Bronchial epithelial cell (primary cell): ENCODE data around the gene MAP1LC3B. TPM values are rescaled to one million over a fixed set of nuclear protein-coding genes. Genes with fewer than 3 reads are reported as not detected.

Source experiments
- DNase-seq: peaks from one replicate; pipeline ENCODE4 v3.0.0-alpha.2; 2010; ENCODE audit warnings: low read depth
- FAIRE-seq: peaks from 2 replicates; lab custom pipeline; 2011; peaks lifted over from hg19 to GRCh38; lab: Jason Lieb, UNC
- H3K27me3 ChIP-seq: 2 replicates; pipeline ENCODE4 v1.5.1; 2011; ENCODE audit warnings: low read length; ENCODE audit not compliant: control insufficient read depth, insufficient read depth
- H3K36me3 ChIP-seq: 2 replicates; pipeline ENCODE4 v1.5.1; 2011; ENCODE audit warnings: low read length; ENCODE audit not compliant: control insufficient read depth, insufficient read depth
- H3K4me3 ChIP-seq: 2 replicates; pipeline ENCODE4 v1.5.1; 2011; ENCODE audit warnings: mild to moderate bottlenecking, low read depth, low read length, control low read depth
- total RNA-seq: library from RNA; depleted of rRNA; stranded (reverse); fragments of >200 nt; gene quantifications from 2 replicates; pipeline ENCODE4 v1.2.1, GENCODE V29; 2014
- TF ChIP-seq, protein P1 (sequence below): IDR thresholded peaks from 2 replicates; pipeline ENCODE4 v1.5.1; 2011; ENCODE audit warnings: mild to moderate bottlenecking, moderate library complexity, low read length, control low read depth, inconsistent platforms; ENCODE audit not compliant: insufficient read depth, severe bottlenecking

MAP1LC3B gene
- total RNA-seq, 1 donor from 2014 or later, result 75.8 TPM

- H3K36me3 ChIP-seq, result peaks cover 36% of the 10 kb centered on the region
Measured at GRCh38 chr16:87344931-87345631, 47.1 kb upstream of the MAP1LC3B start.

DNA sequence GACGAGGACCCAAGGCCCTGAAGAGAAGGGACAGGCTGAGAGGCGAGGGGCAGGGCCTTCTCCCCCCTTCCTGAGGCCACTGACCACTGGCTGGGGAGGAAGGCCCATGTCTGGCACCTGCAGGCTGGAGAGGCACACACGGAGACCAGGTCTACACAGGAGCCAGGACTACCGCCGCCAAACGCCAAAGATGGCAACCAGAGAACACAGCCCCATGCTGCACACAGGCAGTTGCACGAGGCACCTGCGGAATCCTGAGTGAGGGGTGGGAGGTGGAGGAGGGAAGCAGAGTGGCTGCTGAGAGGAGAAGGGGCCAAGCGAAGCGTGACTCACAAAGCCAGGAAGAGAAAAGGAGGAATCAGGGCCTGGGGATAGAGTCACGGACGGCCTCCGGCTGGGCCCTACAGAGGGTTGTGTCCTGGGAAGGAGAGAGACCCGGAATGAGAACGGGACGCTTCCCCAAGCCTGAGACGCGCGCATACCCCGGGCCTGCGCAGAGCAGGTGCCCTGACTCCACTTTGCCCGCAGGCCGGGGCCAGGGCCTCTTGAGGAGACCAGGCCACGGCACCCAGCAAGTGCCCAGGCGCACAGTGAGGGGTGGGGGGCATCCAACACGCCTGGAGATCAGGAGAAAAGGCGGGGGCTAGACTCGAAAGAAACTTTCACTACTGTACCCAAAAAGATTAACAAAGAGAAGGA, 46.3 kb upstream of the MAP1LC3B start:
- FAIRE-seq, result no peak
- TF ChIP-seq, protein P1, sequence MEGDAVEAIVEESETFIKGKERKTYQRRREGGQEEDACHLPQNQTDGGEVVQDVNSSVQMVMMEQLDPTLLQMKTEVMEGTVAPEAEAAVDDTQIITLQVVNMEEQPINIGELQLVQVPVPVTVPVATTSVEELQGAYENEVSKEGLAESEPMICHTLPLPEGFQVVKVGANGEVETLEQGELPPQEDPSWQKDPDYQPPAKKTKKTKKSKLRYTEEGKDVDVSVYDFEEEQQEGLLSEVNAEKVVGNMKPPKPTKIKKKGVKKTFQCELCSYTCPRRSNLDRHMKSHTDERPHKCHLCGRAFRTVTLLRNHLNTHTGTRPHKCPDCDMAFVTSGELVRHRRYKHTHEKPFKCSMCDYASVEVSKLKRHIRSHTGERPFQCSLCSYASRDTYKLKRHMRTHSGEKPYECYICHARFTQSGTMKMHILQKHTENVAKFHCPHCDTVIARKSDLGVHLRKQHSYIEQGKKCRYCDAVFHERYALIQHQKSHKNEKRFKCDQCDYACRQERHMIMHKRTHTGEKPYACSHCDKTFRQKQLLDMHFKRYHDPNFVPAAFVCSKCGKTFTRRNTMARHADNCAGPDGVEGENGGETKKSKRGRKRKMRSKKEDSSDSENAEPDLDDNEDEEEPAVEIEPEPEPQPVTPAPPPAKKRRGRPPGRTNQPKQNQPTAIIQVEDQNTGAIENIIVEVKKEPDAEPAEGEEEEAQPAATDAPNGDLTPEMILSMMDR, result no peak

More at GRCh38 chr16:87344931-87345631, 47.1 kb upstream of the MAP1LC3B start:
- Histone ChIP-seq H3K27me3 (no peaks in the 10 kb centered on the region), H3K4me3 (no peak overlapping the region)
- DNase-seq (peak; percentile 4), FAIRE-seq (no peak)
- TF ChIP-seq, protein P1, result no peak

GRCh38 chr16:87346517-87347060, 45.5 kb upstream of the MAP1LC3B start:
- TF ChIP-seq, protein P1, result no peak
- H3K36me3 ChIP-seq, result peaks cover 36% of the 10 kb centered on the region
- no peak for FAIRE-seq

More for the DNA sequence above, 46.3 kb upstream of the MAP1LC3B start:
- DNase-seq, result no peak
- Histone ChIP-seq H3K27me3 (no peaks in the 10 kb centered on the region), H3K4me3 (no peak overlapping the region), H3K36me3 (peaks cover 36% of the 10 kb centered on the region)

GRCh38 chr16:87347932-87348615, 44.1 kb upstream of the MAP1LC3B start:
- FAIRE-seq, result no peak
- H3K36me3 ChIP-seq, result peaks cover 27% of the 10 kb centered on the region
- TF ChIP-seq, protein P1, result no peak
- no peak for DNase-seq
- H3K4me3 ChIP-seq, result no peak overlapping the region
- H3K27me3 ChIP-seq, result no peaks in the 10 kb centered on the region

More at GRCh38 chr16:87346517-87347060, 45.5 kb upstream of the MAP1LC3B start:
- Histone ChIP-seq H3K27me3 (no peaks in the 10 kb centered on the region), H3K4me3 (no peak overlapping the region)
- DNase-seq, result no peak

GRCh38 chr16:87348616-87349157, 43.4 kb upstream of the MAP1LC3B start:
- FAIRE-seq (no peak), DNase-seq (no peak)
- TF ChIP-seq, protein P1, result no peak
- Histone ChIP-seq H3K36me3 (peaks cover 25% of the 10 kb centered on the region), H3K4me3 (no peak overlapping the region), H3K27me3 (no peaks in the 10 kb centered on the region)
